Upper lobe of left lung (tissue), 6 donors: Measurements from ENCODE around the gene ZNF280B. TPM values are rescaled to one million over a fixed set of nuclear protein-coding genes. Genes with fewer than 3 reads are reported as not detected.

Experiments
- ATAC-seq, 2 donors: fragments of 200-7000 bp; cut with Tn5 transposase; one replicate each; pipeline ENCODE4 v1.9.1; 2022; ENCODE audit warnings: mild to moderate bottlenecking in 2 of 2, moderate library complexity in 2 of 2; ENCODE audit not compliant: low FRiP score in 2 of 2
- DNase-seq, 2 donors: peaks; one replicate each; pipeline ENCODE4 v3.0.0-alpha.2; 2019 to 2020
- H3K27ac ChIP-seq, 4 donors: fragments of 200-600 bp; sonication (generic); one replicate each; pipeline ENCODE4 v1.5.1; 2016 to 2019
- H3K27me3 ChIP-seq, 4 donors: fragments of 200-600 bp; sonication (generic); one replicate each; pipeline ENCODE4 v1.5.1; 2017 to 2019
- H3K36me3 ChIP-seq, 4 donors: fragments of 200-600 bp; sonication (generic); one replicate each; pipeline ENCODE4 v1.5.1; 2016 to 2019
- H3K4me1 ChIP-seq, 4 donors: fragments of 200-600 bp; sonication (generic); one replicate each; pipeline ENCODE4 v1.5.1; 2018 to 2019
- H3K4me3 ChIP-seq, 4 donors: fragments of 200-600 bp; sonication (generic); one replicate each; pipeline ENCODE4 v1.5.1; 2017 to 2019; ENCODE audit warnings: mild to moderate bottlenecking in 2 of 4, moderate library complexity in 1 of 4
- H3K9me3 ChIP-seq, 4 donors: fragments of 200-600 bp; sonication (generic); one replicate each; pipeline ENCODE4 v1.5.1; 2018 to 2019
- CTCF ChIP-seq, 6 experiments: fragments of 450-650 bp in 4 of 6; fragments of 200-600 bp in 2 of 6; sonication (generic) in 2 of 6; IDR thresholded peaks; one replicate each; pipeline ENCODE4 v1.5.1; 2016 to 2019; ENCODE audit warnings: antibody characterized with exemption in 6 of 6
- EP300 ChIP-seq, 4 donors: sonication (generic); formaldehyde crosslinking; IDR thresholded peaks; one replicate each; pipeline ENCODE4 v1.5.1; 2017; ENCODE audit warnings: antibody characterized with exemption in 4 of 4, control low read depth in 2 of 4
- POLR2A ChIP-seq, 4 donors: fragments of 450-650 bp; IDR thresholded peaks; one replicate each; pipeline ENCODE4 v1.5.1; 2016 to 2017; ENCODE audit warnings: antibody characterized with exemption in 4 of 4, mild to moderate bottlenecking in 2 of 4
- POLR2AphosphoS5 ChIP-seq, 2 donors: sonication (generic); formaldehyde crosslinking; IDR thresholded peaks; one replicate each; pipeline ENCODE4 v1.5.1; 2017; ENCODE audit warnings: antibody characterized with exemption in 2 of 2
- WGBS, 2 donors: methylation state at CpG; one replicate each; pipeline ENCODE4 v1.1.5; 2017 to 2018; 5-methylcytosine and 5-hydroxymethylcytosine counted together
- total RNA-seq, 6 donors: library from RNA; depleted of rRNA in 4 of 6; stranded (reverse); fragments of >200 nt in 4 of 6; gene quantifications; one replicate each; pipeline versions ENCODE4 v1.1.0 to v1.2.1, GENCODE V29; 2016 to 2021
- donor health status: DM: no; HTN: no; CAD: no; lungs with moderate emphysema.
- donor health status: DM: no; HTN: yes; CAD: no; lungs with severe emphysema.

Gene ZNF280B
- total RNA-seq = under 1 TPM in 5 of 6 donors, not detected in 1; 0.22 to 0.98 (median 0.44) TPM

- H3K27ac ChIP-seq = no peak within 1 kb of the TSS
- 4 to 5% methylated on average over 27 to 38 of the region's 72 CpGs for WGBS, 2 donors
Observed at GRCh38 chr22:22508274-22509176, at the start of gene ZNF280B. Gene ZNF280B, minus strand, starts transcription at chr22:22508742. Its CDS starts 19,344 bp downstream, at chr22:22489398.

GRCh38 chr22:22556995-22557925, 48.7 kb upstream of the ZNF280B start:
- Histone ChIP-seq H3K27ac (no peak overlapping the region), H3K4me1 (no peaks in the 10 kb centered on the region), H3K4me3 (no peak overlapping the region), H3K9me3 (no peaks in the 10 kb centered on the region), H3K27me3 (no peaks in the 10 kb centered on the region), H3K36me3 (no peaks in the 10 kb centered on the region)
- ATAC-seq = no peak
- WGBS, 2 donors = 89 to 95% methylated on average over 27 to 28 of the region's 38 CpGs
- no peak for TF ChIP-seq POLR2AphosphoS5 (IDR thresholded peaks at IDR 0.05)
- no peak for TF ChIP-seq POLR2A (IDR thresholded peaks at IDR 0.05)
- TF ChIP-seq CTCF (IDR thresholded peaks at IDR 0.05) = no peak
- TF ChIP-seq EP300 (IDR thresholded peaks at IDR 0.05) = no peak
- peak in 1 of 2 donors; percentile 59 for DNase-seq

More at GRCh38 chr22:22508274-22509176, at the start of gene ZNF280B:
- H3K4me1 ChIP-seq = peaks cover 0 to 11% (median 2%) of the 10 kb centered on the region in 4 donors
- DNase-seq (peak; percentile 44 to 95), ATAC-seq (peak; percentile 65 to 89)
- no peaks in the 10 kb centered on the region for H3K27me3 ChIP-seq
- peaks cover 0 to 14% (median 7%) of the 10 kb centered on the region in 4 donors for H3K9me3 ChIP-seq
- H3K4me3 ChIP-seq = peak within 1 kb of the TSS in 3 of 4 donors; percentile 46 to 61 (median 54)
- TF ChIP-seq CTCF (IDR thresholded peaks at IDR 0.05) (peak; percentile 1 to 60 (median 36)), POLR2A (IDR thresholded peaks at IDR 0.05) (no peak), POLR2AphosphoS5 (IDR thresholded peaks at IDR 0.05) (no peak), EP300 (IDR thresholded peaks at IDR 0.05) (no peak)
- no peaks in the 10 kb centered on the region for H3K36me3 ChIP-seq

GRCh38 chr22:22556578-22556977, 48.0 kb upstream of the ZNF280B start:
- TF ChIP-seq POLR2AphosphoS5 (IDR thresholded peaks at IDR 0.05) = no peak
- TF ChIP-seq CTCF (IDR thresholded peaks at IDR 0.05) = no peak
- TF ChIP-seq EP300 (IDR thresholded peaks at IDR 0.05) = no peak
- TF ChIP-seq POLR2A (IDR thresholded peaks at IDR 0.05) = no peak
- DNase-seq (no peak), ATAC-seq (no peak)
- Histone ChIP-seq H3K4me3 (no peak overlapping the region), H3K4me1 (no peaks in the 10 kb centered on the region), H3K36me3 (no peaks in the 10 kb centered on the region), H3K27me3 (no peaks in the 10 kb centered on the region), H3K27ac (no peak overlapping the region), H3K9me3 (no peaks in the 10 kb centered on the region)
- 91% methylated on average over 14 of the region's 14 CpGs for WGBS, 2 donors

- Histone ChIP-seq H3K4me1 (no peaks in the 10 kb centered on the region), H3K9me3 (no peaks in the 10 kb centered on the region), H3K27ac (no peak overlapping the region), H3K27me3 (no peaks in the 10 kb centered on the region), H3K36me3 (no peaks in the 10 kb centered on the region), H3K4me3 (no peak overlapping the region)
- DNase-seq (no peak), ATAC-seq (no peak)
- WGBS, 2 donors = 89 to 97% methylated on average over 8 to 9 of the region's 9 CpGs
- TF ChIP-seq POLR2A (IDR thresholded peaks at IDR 0.05) = no peak
- TF ChIP-seq POLR2AphosphoS5 (IDR thresholded peaks at IDR 0.05) = no peak
- no peak for TF ChIP-seq CTCF (IDR thresholded peaks at IDR 0.05)
- no peak for TF ChIP-seq EP300 (IDR thresholded peaks at IDR 0.05)
Observed at GRCh38 chr22:22555596-22555995, 47.1 kb upstream of the ZNF280B start.
